Calu3 (cell line): ENCODE measurements around the gene TTLL10. TPM values are rescaled to one million over a fixed set of nuclear protein-coding genes. Genes with fewer than 3 reads are reported as not detected.

Source experiments
- BruUV-seq: library from RNA; stranded (reverse); fragments of 400-500 nt; replicated peaks from 2 replicates; lab custom pipeline; 2021; lab: Mats Ljungman, UMichigan
- CTCF ChIA-PET: fragments of 300-600 bp; sonication (Branson Sonifier 250); formaldehyde crosslinking; loops from one replicate; lab custom pipeline; 2022; ENCODE audit warnings: antibody characterized with exemption; lab: Charles Lee
- DNase-seq: peaks from one replicate; pipeline ENCODE4 v3.0.0; 2022
- H3K27ac Mint-ChIP-seq: one replicate; pipeline ENCODE4 v1.8.0; 2022; ENCODE audit warnings: mixed read lengths; ENCODE audit not compliant: unreplicated experiment
- H3K27me3 Mint-ChIP-seq: one replicate; pipeline ENCODE4 v1.8.0; 2022; ENCODE audit warnings: mixed read lengths; ENCODE audit not compliant: unreplicated experiment
- H3K36me3 Mint-ChIP-seq: one replicate; pipeline ENCODE4 v1.8.0; 2022; ENCODE audit warnings: mild to moderate bottlenecking, moderate library complexity, mixed read lengths; ENCODE audit not compliant: insufficient read depth, unreplicated experiment
- H3K4me1 Mint-ChIP-seq: one replicate; pipeline ENCODE4 v1.8.0; 2022; ENCODE audit warnings: mild to moderate bottlenecking, low read depth, mixed read lengths; ENCODE audit not compliant: unreplicated experiment
- H3K4me3 Mint-ChIP-seq: one replicate; pipeline ENCODE4 v1.8.0; 2022; ENCODE audit warnings: mild to moderate bottlenecking, low read depth, moderate library complexity, mixed read lengths; ENCODE audit not compliant: unreplicated experiment
- H3K9me3 Mint-ChIP-seq: one replicate; pipeline ENCODE4 v1.8.0; 2022; ENCODE audit warnings: low read depth, mixed read lengths; ENCODE audit not compliant: unreplicated experiment
- CTCF ChIP-seq: fragments of 200-600 bp; IDR thresholded peaks from one replicate; pipeline ENCODE4 v1.8.0; 2022; ENCODE audit warnings: antibody characterized with exemption; ENCODE audit not compliant: unreplicated experiment
- intact Hi-C: fragments of 100-400 bp; cut with micrococcal nuclease; formaldehyde crosslinking; loops from one replicate; pipeline ENCODE4 v1.10.0; 2022; ENCODE audit not compliant: unreplicated experiment
- total RNA-seq: library from RNA; stranded (reverse); gene quantifications from 2 replicates; pipeline ENCODE4 v1.2.3, GENCODE V29; 2022

TTLL10 gene
- total RNA-seq, 1 experiment from 2014 or later = 3.5 TPM

- intact Hi-C loops = loop anchor here (10.0 kb wide), 1 partner anchor 66 kb away; no protein-coding TSS in a partner anchor
- H3K36me3 Mint-ChIP-seq = peaks cover 39% of the 10 kb centered on the region
- H3K4me3 Mint-ChIP-seq = peak overlapping the region; percentile 79
- DNase-seq = no peak
- H3K27me3 Mint-ChIP-seq = no peaks in the 10 kb centered on the region
- H3K27ac Mint-ChIP-seq = peak overlapping the region; percentile 85
- H3K4me1 Mint-ChIP-seq = peaks cover 16% of the 10 kb centered on the region
- H3K9me3 Mint-ChIP-seq = no peaks in the 10 kb centered on the region
- CTCF ChIA-PET = interaction anchor here (0.6 to 1.5 kb wide), 2 partner anchors 73 to 108 kb away, joined by 5 to 8 read pairs; no protein-coding TSS in a partner anchor
- BruUV-seq = TSS peak; percentile 89
- TF ChIP-seq CTCF = no peak
Measured at GRCh38 chr1:1230656-1231399, 57.1 kb downstream of the TTLL10 start.

GRCh38 chr1:1231400-1232207 is 57.9 kb downstream of the TTLL10 start, which contains the start of gene SDF4:
Gene SDF4 (minus strand): TSS chr1:1232001. CDS start chr1:1228772, 3,229 bp downstream.
- H3K27me3 Mint-ChIP-seq = no peaks in the 10 kb centered on the region
- H3K9me3 Mint-ChIP-seq = no peaks in the 10 kb centered on the region
- peaks cover 16% of the 10 kb centered on the region for H3K4me1 Mint-ChIP-seq
- DNase-seq = peak; percentile 94
- BruUV-seq = no TSS peak
- peak within 1 kb of the TSS; percentile 79 for H3K4me3 Mint-ChIP-seq
- H3K27ac Mint-ChIP-seq = peak within 1 kb of the TSS; percentile 85
- intact Hi-C loops = loop anchor here (10.0 kb wide), 1 partner anchor 67 kb away; no protein-coding TSS in a partner anchor
- peaks cover 41% of the 10 kb centered on the region for H3K36me3 Mint-ChIP-seq
- CTCF ChIA-PET = interaction anchor here (0.6 to 1.5 kb wide), 2 partner anchors 74 to 109 kb away, joined by 5 to 8 read pairs; no protein-coding TSS in a partner anchor
- TF ChIP-seq CTCF = no peak

DNA sequence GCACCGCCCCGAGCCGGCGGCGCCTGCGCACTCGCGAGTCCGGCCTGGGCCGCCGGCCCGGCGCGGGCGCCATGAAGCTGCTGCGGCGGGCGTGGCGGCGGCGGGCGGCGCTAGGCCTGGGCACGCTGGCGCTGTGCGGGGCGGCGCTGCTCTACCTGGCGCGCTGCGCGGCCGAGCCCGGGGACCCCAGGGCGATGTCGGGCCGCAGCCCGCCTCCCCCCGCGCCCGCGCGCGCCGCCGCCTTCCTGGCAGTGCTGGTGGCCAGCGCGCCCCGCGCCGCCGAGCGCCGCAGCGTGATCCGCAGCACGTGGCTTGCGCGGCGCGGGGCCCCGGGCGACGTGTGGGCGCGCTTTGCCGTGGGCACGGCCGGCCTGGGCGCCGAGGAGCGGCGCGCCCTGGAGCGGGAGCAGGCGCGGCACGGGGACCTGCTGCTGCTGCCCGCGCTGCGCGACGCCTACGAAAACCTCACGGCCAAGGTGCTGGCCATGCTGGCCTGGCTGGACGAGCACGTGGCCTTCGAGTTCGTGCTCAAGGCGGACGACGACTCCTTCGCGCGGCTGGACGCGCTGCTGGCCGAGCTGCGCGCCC is 58.6 kb downstream of the TTLL10 start, which contains the start of gene B3GALT6:
Gene B3GALT6, plus strand, starts transcription at position 30 of the 588 bp plus-strand sequence. Its CDS starts 42 bp downstream, at position 72.
- no peak for TF ChIP-seq CTCF
- H3K4me1 Mint-ChIP-seq = peaks cover 16% of the 10 kb centered on the region
- peaks cover 48% of the 10 kb centered on the region for H3K36me3 Mint-ChIP-seq
- no peaks in the 10 kb centered on the region for H3K27me3 Mint-ChIP-seq
- no peaks in the 10 kb centered on the region for H3K9me3 Mint-ChIP-seq
- intact Hi-C loops = loop anchor here (10.0 kb wide), 1 partner anchor 68 kb away; no protein-coding TSS in a partner anchor
- H3K4me3 Mint-ChIP-seq = peak within 1 kb of the TSS; percentile 79
- DNase-seq = no peak
- BruUV-seq = no TSS peak
- CTCF ChIA-PET = no interaction called here
- H3K27ac Mint-ChIP-seq = peak within 1 kb of the TSS; percentile 85
